Neural cell (in vitro differentiated cells): Measurements from ENCODE around the gene SMAD5. TPM values are rescaled to one million over a fixed set of nuclear protein-coding genes. Genes with fewer than 3 reads are reported as not detected.

Experiments used
- H2AFZ ChIP-seq: fragments of 200-600, 300-800 bp; sonication (generic), shearing (Covaris generic); 2 replicates; pipeline ENCODE4 v1.6.0; 2014; ENCODE audit warnings: low read depth, mild to moderate bottlenecking, antibody characterized with exemption, low read length, moderate library complexity
- H3F3A ChIP-seq: fragments of 200-600 bp; shearing (Covaris generic); 2 replicates; pipeline ENCODE4 v1.6.1; 2016; ENCODE audit warnings: mild to moderate bottlenecking, moderate library complexity, mixed read lengths, antibody characterized with exemption, low read length; ENCODE audit not compliant: insufficient read depth, poor library complexity, severe bottlenecking
- H3K27ac ChIP-seq: fragments of 200-600, 300-800 bp; sonication (generic), shearing (Covaris generic); 2 replicates; pipeline ENCODE4 v1.5.1; 2014; ENCODE audit warnings: mild to moderate bottlenecking, low read length, moderate library complexity
- H3K27me3 ChIP-seq: fragments of 300-800, 200-600 bp; sonication (generic), shearing (Covaris generic); 2 replicates; pipeline ENCODE4 v1.6.0; 2014; ENCODE audit warnings: mild to moderate bottlenecking, low read depth, low read length, moderate library complexity; ENCODE audit not compliant: insufficient read depth
- H3K36me3 ChIP-seq: fragments of 300-800, 200-600 bp; sonication (generic), shearing (Covaris generic); 2 replicates; pipeline ENCODE4 v1.5.1; 2014; ENCODE audit warnings: mild to moderate bottlenecking, antibody characterized with exemption, low read length, moderate library complexity; ENCODE audit not compliant: insufficient read depth
- H3K4me2 ChIP-seq: fragments of 300-800, 200-600 bp; sonication (generic), shearing (Covaris generic); 2 replicates; pipeline ENCODE4 v1.6.0; 2014; ENCODE audit warnings: mild to moderate bottlenecking, low read length
- H3K4me3 ChIP-seq: fragments of 300-800, 200-600 bp; sonication (generic), shearing (Covaris generic); 2 replicates; pipeline ENCODE4 v1.5.1; 2014; ENCODE audit warnings: mild to moderate bottlenecking, low read length, moderate library complexity
- H3K79me2 ChIP-seq: fragments of 200-600 bp; shearing (Covaris generic); replicated peaks from 2 replicates; pipeline ENCODE4 v1.6.0; 2014; ENCODE audit warnings: mild to moderate bottlenecking, low read length, moderate library complexity; ENCODE audit not compliant: insufficient read depth
- H3K9ac ChIP-seq: fragments of 300-800, 200-600 bp; sonication (generic), shearing (Covaris generic); 2 replicates; pipeline ENCODE4 v1.6.1; 2016; ENCODE audit warnings: mild to moderate bottlenecking, low read length, mixed read lengths
- H3K9me2 ChIP-seq: fragments of 200-600 bp; shearing (Covaris generic); 2 replicates; pipeline ENCODE4 v1.6.1; 2016; ENCODE audit warnings: mild to moderate bottlenecking, low read length, mixed read lengths; ENCODE audit not compliant: insufficient read depth
- H3K9me3 ChIP-seq: fragments of 200-600, 300-800 bp; sonication (generic), shearing (Covaris generic); 2 replicates; pipeline ENCODE4 v1.6.1; 2016; ENCODE audit warnings: mild to moderate bottlenecking, mixed run types, low read length, moderate library complexity, mixed read lengths
- H4K20me1 ChIP-seq: fragments of 200-600 bp; shearing (Covaris generic); 2 replicates; pipeline ENCODE4 v1.6.1; 2016; ENCODE audit warnings: mild to moderate bottlenecking, mixed run types; ENCODE audit not compliant: insufficient read depth
- EP300 ChIP-seq: fragments of 450-650 bp; conservative IDR thresholded peaks from 2 replicates; pipeline ENCODE4 v1.6.1; 2014; ENCODE audit warnings: antibody characterized with exemption, mild to moderate bottlenecking, moderate library complexity; ENCODE audit not compliant: poor library complexity, severe bottlenecking
- EZH2 ChIP-seq: fragments of 200-600, 300-800 bp; shearing (Covaris generic), sonication (generic); IDR thresholded peaks from 2 replicates; pipeline ENCODE4 v1.6.1; 2014; ENCODE audit warnings: antibody characterized with exemption, low read length, borderline replicate concordance, mild to moderate bottlenecking; ENCODE audit not compliant: insufficient read depth, poor library complexity, severe bottlenecking
- MXI1 ChIP-seq: fragments of 450-650 bp; conservative IDR thresholded peaks from 2 replicates; pipeline ENCODE4 v1.6.1; 2014; ENCODE audit warnings: antibody characterized with exemption, mild to moderate bottlenecking; ENCODE audit not compliant: poor library complexity, severe bottlenecking
- POLR2AphosphoS5 ChIP-seq: IDR thresholded peaks from 2 replicates; pipeline ENCODE4 v1.6.1; 2012
- RAD21 ChIP-seq: fragments of 450-650 bp; conservative IDR thresholded peaks from 2 replicates; pipeline ENCODE4 v1.6.1; 2014; ENCODE audit warnings: antibody characterized with exemption, mild to moderate bottlenecking, moderate library complexity
- SMC3 ChIP-seq: fragments of 450-650 bp; conservative IDR thresholded peaks from 2 replicates; pipeline ENCODE4 v1.6.1; 2014; ENCODE audit warnings: antibody characterized with exemption, mild to moderate bottlenecking, moderate library complexity; ENCODE audit not compliant: poor library complexity
- TAF1 ChIP-seq: IDR thresholded peaks from 2 replicates; pipeline ENCODE4 v1.6.1; 2012; ENCODE audit warnings: low read depth
- polyA minus RNA-seq: library from RNA; depleted of rRNA, polyadenylated mRNA; stranded (reverse); fragments of >200 nt; gene quantifications from 2 replicates; pipeline ENCODE4 v1.2.3, GENCODE V29; 2014
- polyA plus RNA-seq: library from polyadenylated mRNA; depleted of rRNA; stranded (reverse); fragments of >200 nt; gene quantifications from 2 replicates; pipeline ENCODE4 v1.2.3, GENCODE V29; 2014
- TF ChIP-seq, protein P1 (sequence below): IDR thresholded peaks from 2 replicates; pipeline ENCODE4 v1.6.1; 2012; ENCODE audit warnings: borderline replicate concordance
- TF ChIP-seq, protein P2 (sequence below): fragments of 450-650 bp; IDR thresholded peaks from 2 replicates; pipeline ENCODE4 v1.5.1; 2014; ENCODE audit warnings: antibody characterized with exemption, mild to moderate bottlenecking, moderate library complexity; ENCODE audit not compliant: poor library complexity, severe bottlenecking

SMAD5 gene
- polyA plus RNA-seq = 19.9 and 26.3 TPM in 2 replicates
- polyA minus RNA-seq = 61.6 and 71.1 TPM in 2 replicates

DNA sequence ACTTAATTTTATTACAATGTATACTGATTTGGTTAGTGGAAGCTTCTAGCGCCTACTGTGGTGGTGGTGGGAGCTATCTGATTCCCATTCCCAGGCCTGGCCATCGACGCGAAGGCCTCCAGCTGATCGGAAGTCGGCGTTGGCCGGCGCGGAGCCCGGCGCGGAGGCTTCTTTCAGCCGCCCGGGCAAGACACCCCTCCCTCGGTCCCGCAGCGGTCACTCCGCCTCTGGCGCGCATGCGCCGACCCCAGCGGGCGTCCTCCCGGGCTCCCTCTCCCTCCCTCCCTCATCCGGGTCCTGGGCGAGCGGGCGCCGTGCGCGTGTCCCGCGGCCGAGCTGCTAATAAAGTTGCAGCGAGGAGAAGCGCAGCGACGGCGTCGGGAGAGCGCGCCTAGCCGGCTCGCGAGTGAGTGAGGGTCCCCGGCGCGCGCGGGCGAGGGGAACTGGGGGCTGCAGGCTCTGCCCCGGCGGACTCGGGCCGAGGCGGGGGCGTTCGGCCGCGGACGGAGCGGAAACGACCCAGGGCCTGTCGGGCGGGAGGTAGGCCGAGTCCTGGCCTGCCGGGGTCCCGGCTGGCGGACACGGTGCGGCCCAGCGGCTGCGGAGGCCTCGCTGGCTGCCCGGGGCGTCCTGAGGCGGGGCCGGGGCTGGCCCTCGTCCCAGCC lies at the start of gene SMAD5:
TSS of gene SMAD5 (plus strand) at position 289 of the 665 bp plus-strand sequence. CDS start 20,916 bp downstream, outside the sequence.
- peak within 1 kb of the TSS; percentile 86 for H3K9ac ChIP-seq
- TF ChIP-seq EP300 (peak; percentile 80), MXI1 (peak; percentile 81), RAD21 (no peak), EZH2 (no peak), TAF1 (peak; percentile 57), POLR2AphosphoS5 (peak; percentile 92), SMC3 (peak; percentile 48)
- TF ChIP-seq, protein P1, sequence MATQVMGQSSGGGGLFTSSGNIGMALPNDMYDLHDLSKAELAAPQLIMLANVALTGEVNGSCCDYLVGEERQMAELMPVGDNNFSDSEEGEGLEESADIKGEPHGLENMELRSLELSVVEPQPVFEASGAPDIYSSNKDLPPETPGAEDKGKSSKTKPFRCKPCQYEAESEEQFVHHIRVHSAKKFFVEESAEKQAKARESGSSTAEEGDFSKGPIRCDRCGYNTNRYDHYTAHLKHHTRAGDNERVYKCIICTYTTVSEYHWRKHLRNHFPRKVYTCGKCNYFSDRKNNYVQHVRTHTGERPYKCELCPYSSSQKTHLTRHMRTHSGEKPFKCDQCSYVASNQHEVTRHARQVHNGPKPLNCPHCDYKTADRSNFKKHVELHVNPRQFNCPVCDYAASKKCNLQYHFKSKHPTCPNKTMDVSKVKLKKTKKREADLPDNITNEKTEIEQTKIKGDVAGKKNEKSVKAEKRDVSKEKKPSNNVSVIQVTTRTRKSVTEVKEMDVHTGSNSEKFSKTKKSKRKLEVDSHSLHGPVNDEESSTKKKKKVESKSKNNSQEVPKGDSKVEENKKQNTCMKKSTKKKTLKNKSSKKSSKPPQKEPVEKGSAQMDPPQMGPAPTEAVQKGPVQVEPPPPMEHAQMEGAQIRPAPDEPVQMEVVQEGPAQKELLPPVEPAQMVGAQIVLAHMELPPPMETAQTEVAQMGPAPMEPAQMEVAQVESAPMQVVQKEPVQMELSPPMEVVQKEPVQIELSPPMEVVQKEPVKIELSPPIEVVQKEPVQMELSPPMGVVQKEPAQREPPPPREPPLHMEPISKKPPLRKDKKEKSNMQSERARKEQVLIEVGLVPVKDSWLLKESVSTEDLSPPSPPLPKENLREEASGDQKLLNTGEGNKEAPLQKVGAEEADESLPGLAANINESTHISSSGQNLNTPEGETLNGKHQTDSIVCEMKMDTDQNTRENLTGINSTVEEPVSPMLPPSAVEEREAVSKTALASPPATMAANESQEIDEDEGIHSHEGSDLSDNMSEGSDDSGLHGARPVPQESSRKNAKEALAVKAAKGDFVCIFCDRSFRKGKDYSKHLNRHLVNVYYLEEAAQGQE = peak; percentile 30
- TF ChIP-seq, protein P2, sequence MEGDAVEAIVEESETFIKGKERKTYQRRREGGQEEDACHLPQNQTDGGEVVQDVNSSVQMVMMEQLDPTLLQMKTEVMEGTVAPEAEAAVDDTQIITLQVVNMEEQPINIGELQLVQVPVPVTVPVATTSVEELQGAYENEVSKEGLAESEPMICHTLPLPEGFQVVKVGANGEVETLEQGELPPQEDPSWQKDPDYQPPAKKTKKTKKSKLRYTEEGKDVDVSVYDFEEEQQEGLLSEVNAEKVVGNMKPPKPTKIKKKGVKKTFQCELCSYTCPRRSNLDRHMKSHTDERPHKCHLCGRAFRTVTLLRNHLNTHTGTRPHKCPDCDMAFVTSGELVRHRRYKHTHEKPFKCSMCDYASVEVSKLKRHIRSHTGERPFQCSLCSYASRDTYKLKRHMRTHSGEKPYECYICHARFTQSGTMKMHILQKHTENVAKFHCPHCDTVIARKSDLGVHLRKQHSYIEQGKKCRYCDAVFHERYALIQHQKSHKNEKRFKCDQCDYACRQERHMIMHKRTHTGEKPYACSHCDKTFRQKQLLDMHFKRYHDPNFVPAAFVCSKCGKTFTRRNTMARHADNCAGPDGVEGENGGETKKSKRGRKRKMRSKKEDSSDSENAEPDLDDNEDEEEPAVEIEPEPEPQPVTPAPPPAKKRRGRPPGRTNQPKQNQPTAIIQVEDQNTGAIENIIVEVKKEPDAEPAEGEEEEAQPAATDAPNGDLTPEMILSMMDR = peak; percentile 66
- no peaks in the 10 kb centered on the region for H3K9me2 ChIP-seq
- H3K9me3 ChIP-seq = no peaks in the 10 kb centered on the region
- H3K4me3 ChIP-seq = peak within 1 kb of the TSS; percentile 89
- peak within 1 kb of the TSS; percentile 87 for H3K4me2 ChIP-seq
- peak within 1 kb of the TSS; percentile 87 for H3K27ac ChIP-seq
- no peaks in the 10 kb centered on the region for H4K20me1 ChIP-seq
- H3F3A ChIP-seq = peaks cover 9% of the 10 kb centered on the region
- no peaks in the 10 kb centered on the region for H3K27me3 ChIP-seq
- peak within 1 kb of the TSS; percentile 97 for H2AFZ ChIP-seq
- H3K79me2 ChIP-seq = peaks cover 37% of the 10 kb centered on the region
- H3K36me3 ChIP-seq = no peaks in the 10 kb centered on the region

DNA sequence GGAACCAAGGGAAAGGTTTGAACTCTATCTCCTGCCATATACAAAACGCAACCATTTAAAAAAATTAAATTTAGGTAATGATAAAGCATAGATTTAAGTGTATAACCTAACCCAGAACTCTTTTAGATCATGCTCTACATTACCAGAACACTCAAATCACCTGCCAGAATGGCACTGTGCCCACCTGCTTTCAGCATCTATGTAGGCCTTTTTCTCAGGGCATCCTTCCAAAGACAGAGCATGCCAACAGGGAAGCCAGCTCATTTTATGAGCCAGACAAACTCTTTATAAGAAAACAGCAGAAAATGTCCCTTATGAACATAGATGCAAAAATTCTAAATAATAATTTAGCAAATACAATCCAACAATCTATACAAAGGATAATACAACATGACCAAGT lies 47.9 kb upstream of the SMAD5 start:
- no peaks in the 10 kb centered on the region for H3F3A ChIP-seq
- no peak overlapping the region for H2AFZ ChIP-seq
- H3K4me2 ChIP-seq = no peak overlapping the region
- no peaks in the 10 kb centered on the region for H3K36me3 ChIP-seq
- H3K9me2 ChIP-seq = no peaks in the 10 kb centered on the region
- H3K27ac ChIP-seq = no peak overlapping the region
- no peak overlapping the region for H3K9ac ChIP-seq
- peaks cover 9% of the 10 kb centered on the region for H3K27me3 ChIP-seq
- H3K79me2 ChIP-seq = no peaks in the 10 kb centered on the region
- H3K9me3 ChIP-seq = no peaks in the 10 kb centered on the region
- TF ChIP-seq MXI1 (no peak), SMC3 (no peak), TAF1 (no peak), EZH2 (no peak)
- TF ChIP-seq, protein P1 = no peak
- no peaks in the 10 kb centered on the region for H4K20me1 ChIP-seq
- H3K4me3 ChIP-seq = no peak overlapping the region
